ENCODE measurements around the gene ORC5.

ORC5 gene

DNA sequence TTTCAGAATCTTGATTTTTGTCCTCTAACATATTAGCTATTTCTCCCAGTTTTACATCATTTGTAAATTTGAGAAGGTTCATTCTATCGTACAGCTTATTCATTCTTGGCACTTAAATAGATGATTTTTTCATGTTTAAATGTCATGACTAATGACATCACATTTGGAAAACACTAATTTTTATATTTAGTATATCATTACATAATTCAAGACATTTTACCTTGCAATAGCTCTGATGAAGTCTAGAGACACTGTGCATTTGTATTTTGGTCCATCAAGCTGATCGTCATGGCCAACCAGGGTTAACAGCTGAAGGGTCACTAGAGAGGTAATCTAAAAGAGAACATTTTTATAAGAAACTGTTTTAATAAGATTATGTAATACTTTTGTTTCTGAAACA is 71.3 kb downstream of the ORC5 start:
- TF ChIP-seq, protein P1, sequence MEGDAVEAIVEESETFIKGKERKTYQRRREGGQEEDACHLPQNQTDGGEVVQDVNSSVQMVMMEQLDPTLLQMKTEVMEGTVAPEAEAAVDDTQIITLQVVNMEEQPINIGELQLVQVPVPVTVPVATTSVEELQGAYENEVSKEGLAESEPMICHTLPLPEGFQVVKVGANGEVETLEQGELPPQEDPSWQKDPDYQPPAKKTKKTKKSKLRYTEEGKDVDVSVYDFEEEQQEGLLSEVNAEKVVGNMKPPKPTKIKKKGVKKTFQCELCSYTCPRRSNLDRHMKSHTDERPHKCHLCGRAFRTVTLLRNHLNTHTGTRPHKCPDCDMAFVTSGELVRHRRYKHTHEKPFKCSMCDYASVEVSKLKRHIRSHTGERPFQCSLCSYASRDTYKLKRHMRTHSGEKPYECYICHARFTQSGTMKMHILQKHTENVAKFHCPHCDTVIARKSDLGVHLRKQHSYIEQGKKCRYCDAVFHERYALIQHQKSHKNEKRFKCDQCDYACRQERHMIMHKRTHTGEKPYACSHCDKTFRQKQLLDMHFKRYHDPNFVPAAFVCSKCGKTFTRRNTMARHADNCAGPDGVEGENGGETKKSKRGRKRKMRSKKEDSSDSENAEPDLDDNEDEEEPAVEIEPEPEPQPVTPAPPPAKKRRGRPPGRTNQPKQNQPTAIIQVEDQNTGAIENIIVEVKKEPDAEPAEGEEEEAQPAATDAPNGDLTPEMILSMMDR (IDR thresholded peaks at IDR 0.05; ENCODE audit: low read depth, low read length, missing control alignments): no peak
- no peak for DNase-seq (ENCODE audit: extremely low read depth, low read depth)
- H3K4me3 ChIP-seq (replicated peaks; ENCODE audit: low read depth, low read length): no peak overlapping the region

GRCh38 chr7:104135760-104136558 is 71.9 kb downstream of the ORC5 start:
- TF ChIP-seq, protein P1 (IDR thresholded peaks at IDR 0.05; ENCODE audit: low read depth, low read length, missing control alignments): no peak
- H3K4me3 ChIP-seq (replicated peaks; ENCODE audit: low read depth, low read length): no peak overlapping the region
- no peak for DNase-seq (ENCODE audit: extremely low read depth, low read depth)

DNA sequence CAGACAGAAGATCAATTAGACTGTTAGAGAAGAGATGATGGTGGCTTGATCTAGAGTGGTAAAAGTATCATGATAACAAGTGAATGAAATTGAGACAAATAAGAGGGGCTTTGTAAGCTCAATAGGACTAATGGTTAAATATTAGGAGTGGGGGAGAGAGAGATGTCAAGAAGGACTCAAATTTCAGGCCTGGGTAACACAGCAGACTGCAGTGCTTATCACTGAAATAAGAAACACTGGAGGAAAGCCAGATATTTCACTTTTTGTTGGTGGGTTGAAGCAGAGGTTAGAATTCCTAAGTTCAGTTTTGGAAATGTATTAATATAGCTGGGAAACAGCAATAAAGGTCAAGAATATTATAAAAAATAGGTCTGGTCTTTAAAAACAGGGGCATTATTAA is 74.6 kb downstream of the ORC5 start:
- no peak for DNase-seq (ENCODE audit: extremely low read depth, low read depth)
- H3K4me3 ChIP-seq (replicated peaks; ENCODE audit: low read depth, low read length): no peak overlapping the region
- TF ChIP-seq, protein P1 (IDR thresholded peaks at IDR 0.05; ENCODE audit: low read depth, low read length, missing control alignments): no peak

DNA sequence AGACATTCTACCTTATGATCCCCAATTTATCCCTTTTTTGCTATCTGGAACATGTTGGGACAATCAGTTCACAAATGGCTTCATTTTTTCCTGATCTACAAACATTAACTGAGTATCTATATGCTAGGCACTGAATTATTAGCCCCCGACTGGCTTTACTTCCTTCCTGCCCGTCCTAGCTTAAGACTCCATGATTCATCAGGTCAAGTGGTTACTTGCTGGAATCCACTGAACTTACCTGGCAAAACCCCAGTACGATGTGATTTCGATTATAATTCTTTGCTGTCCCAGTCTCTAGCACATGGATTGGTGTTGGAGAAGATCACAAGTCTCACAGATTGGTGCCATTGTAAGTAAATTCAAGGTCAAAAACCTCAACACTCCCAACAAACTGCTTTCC is 77.1 kb downstream of the ORC5 start:
- DNase-seq (ENCODE audit: extremely low read depth, low read depth): no peak
- H3K4me3 ChIP-seq (replicated peaks; ENCODE audit: low read depth, low read length): no peak overlapping the region
- TF ChIP-seq, protein P1 (IDR thresholded peaks at IDR 0.05; ENCODE audit: low read depth, low read length, missing control alignments): no peak

DNA sequence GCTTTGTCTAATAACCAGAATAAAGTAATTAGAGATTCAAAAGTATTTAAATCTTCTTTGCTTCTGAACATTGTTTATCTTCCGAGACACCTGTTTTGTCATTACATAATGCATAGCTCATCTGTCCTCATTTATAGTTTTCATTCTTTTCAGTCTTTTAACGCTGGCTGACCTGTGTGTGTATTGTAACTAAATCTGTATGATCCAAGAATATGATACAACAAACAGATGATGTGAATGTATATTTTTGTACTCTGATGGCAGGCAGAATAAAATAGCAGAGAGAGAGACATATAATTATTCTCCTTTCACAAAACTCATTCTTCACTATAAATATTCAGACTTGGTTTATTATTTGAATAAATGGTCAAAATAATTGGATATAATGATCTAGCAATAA is 80.6 kb downstream of the ORC5 start:
- TF ChIP-seq, protein P1 (IDR thresholded peaks at IDR 0.05; ENCODE audit: low read depth, low read length, missing control alignments): no peak
- DNase-seq (ENCODE audit: extremely low read depth, low read depth): no peak

GRCh38 chr7:104126411-104126841 is 81.4 kb downstream of the ORC5 start:
- no peak for DNase-seq (ENCODE audit: extremely low read depth, low read depth)
- no peak overlapping the region for H3K4me3 ChIP-seq (replicated peaks; ENCODE audit: low read depth, low read length)
- TF ChIP-seq, protein P1 (IDR thresholded peaks at IDR 0.05; ENCODE audit: low read depth, low read length, missing control alignments): no peak

More for the DNA sequence above, 80.6 kb downstream of the ORC5 start:
- no peak overlapping the region for H3K4me3 ChIP-seq (replicated peaks; ENCODE audit: low read depth, low read length)

All from HFF-Myc (cell line).